PC-9 (cell line): ENCODE data around the gene CCNG1. TPM values are rescaled to one million over a fixed set of nuclear protein-coding genes. Genes with fewer than 3 reads are reported as not detected.
"Not testable (repeated sequence)": the region's sequence is repeated elsewhere in the genome, so short reads cannot be mapped to it uniquely, and the experiment has no call there.

Source experiments
- BruUV-seq: library from RNA; stranded (reverse); fragments of 400-500 nt; replicated peaks from 2 replicates; lab custom pipeline; 2021; lab: Mats Ljungman, UMichigan
- CTCF ChIA-PET: fragments of 300-600 bp; sonication (Branson Sonifier 250); formaldehyde crosslinking; loops from one replicate; lab custom pipeline; 2022; ENCODE audit warnings: antibody characterized with exemption; lab: Charles Lee
- POLR2A ChIA-PET: fragments of 300-600 bp; sonication (Branson Sonifier 250); formaldehyde crosslinking; loops from one replicate; lab custom pipeline; 2022; ENCODE audit warnings: antibody characterized with exemption; ENCODE audit not compliant: unreplicated experiment; lab: Charles Lee
- DNase-seq, 2 experiments: peaks; one replicate each; pipeline versions ENCODE4 v3.0.0 to v3.0.0-alpha.2; 2015 to 2022; ENCODE audit warnings: mixed read lengths in 1 of 2
- H2AFZ ChIP-seq: fragments of 200-600 bp; sonication (generic); 2 replicates; pipeline ENCODE4 v1.8.1; 2017; ENCODE audit warnings: antibody characterized with exemption
- H3F3A ChIP-seq: fragments of 200-600 bp; sonication (generic); 2 replicates; pipeline ENCODE4 v1.8.1; 2017; ENCODE audit warnings: antibody characterized with exemption, mild to moderate bottlenecking, low read depth; ENCODE audit not compliant: insufficient read depth
- H3K27ac ChIP-seq: fragments of 200-600 bp; sonication (generic); 2 replicates; pipeline ENCODE4 v1.6.1; 2016; ENCODE audit warnings: mixed run types
- H3K27me3 ChIP-seq: fragments of 200-600 bp; sonication (generic); 2 replicates; pipeline ENCODE4 v1.6.1; 2016; ENCODE audit warnings: low read depth, mixed run types; ENCODE audit not compliant: insufficient read depth
- H3K36me3 ChIP-seq: fragments of 200-600 bp; sonication (generic); 2 replicates; pipeline ENCODE4 v1.6.1; 2016; ENCODE audit warnings: low read depth, mixed run types
- H3K4me1 ChIP-seq: fragments of 200-600 bp; sonication (generic); replicated peaks from 2 replicates; pipeline ENCODE4 v1.6.1; 2016; ENCODE audit warnings: mixed run types; ENCODE audit not compliant: insufficient read depth
- H3K4me2 ChIP-seq: fragments of 200-600 bp; sonication (generic); 2 replicates; pipeline ENCODE4 v1.6.1; 2017; ENCODE audit warnings: mixed run types
- H3K4me3 ChIP-seq: fragments of 200-600 bp; sonication (generic); 2 replicates; pipeline ENCODE4 v1.6.1; 2016; ENCODE audit warnings: mixed run types
- H3K79me2 ChIP-seq: fragments of 200-600 bp; sonication (generic); 2 replicates; pipeline ENCODE4 v1.6.1; 2017; ENCODE audit warnings: low read depth, mixed run types
- H3K9me2 ChIP-seq: fragments of 200-600 bp; sonication (generic); 2 replicates; pipeline ENCODE4 v1.8.1; 2017; ENCODE audit warnings: mild to moderate bottlenecking; ENCODE audit not compliant: insufficient read depth
- H3K9me3 ChIP-seq: fragments of 200-600 bp; sonication (generic); 2 replicates; pipeline ENCODE4 v1.8.1; 2016; ENCODE audit warnings: low read depth; ENCODE audit not compliant: insufficient read depth
- H4K20me1 ChIP-seq: fragments of 200-600 bp; sonication (generic); 2 replicates; pipeline ENCODE4 v1.8.1; 2017; ENCODE audit not compliant: insufficient read depth
- EZH2 ChIP-seq: fragments of 200-600 bp; sonication (generic); IDR thresholded peaks from 2 replicates; pipeline ENCODE4 v1.8.0; 2017; ENCODE audit warnings: antibody characterized with exemption, low read depth
- intact Hi-C: fragments of 100-400 bp; cut with micrococcal nuclease; formaldehyde crosslinking; loops from one replicate; pipeline ENCODE4 v1.10.0; 2022; ENCODE audit not compliant: unreplicated experiment
- total RNA-seq: library from RNA; stranded (reverse); gene quantifications from 2 replicates; pipeline ENCODE4 v1.2.3, GENCODE V29; 2021
- TF ChIP-seq, protein P1 (sequence below): fragments of 200-600 bp; sonication (generic); conservative IDR thresholded peaks from 2 replicates; pipeline ENCODE4 v1.6.1; 2017; ENCODE audit warnings: mixed run types, antibody characterized with exemption, mild to moderate bottlenecking, moderate library complexity

CCNG1 gene
- total RNA-seq, 1 experiment from 2014 or later, result 112 TPM

DNA sequence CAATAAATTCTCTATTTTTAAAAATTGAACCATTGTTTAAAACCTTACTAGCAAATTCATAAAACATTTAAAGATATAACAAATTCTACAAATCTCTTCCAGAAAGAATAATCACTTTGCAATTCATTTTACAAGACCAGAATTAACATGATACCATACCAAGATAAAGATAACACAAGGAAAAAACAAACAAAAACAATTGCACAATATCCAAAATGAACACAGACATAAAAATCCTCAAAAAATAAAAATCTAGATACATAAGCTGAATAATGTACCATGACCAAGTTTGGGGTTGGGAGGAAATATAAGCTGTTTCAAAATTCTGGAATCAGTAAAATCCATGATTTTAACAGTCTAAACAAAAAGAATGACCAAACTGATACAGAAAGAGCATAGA lies 11.1 kb downstream of the CCNG1 start:
- Histone ChIP-seq H3K27me3 (no peaks in the 10 kb centered on the region), H3K36me3 (peaks cover 40% of the 10 kb centered on the region), H3K4me3 (no peak overlapping the region), H3K9me2 (no peaks in the 10 kb centered on the region), H3K79me2 (no peaks in the 10 kb centered on the region), H4K20me1 (no peaks in the 10 kb centered on the region; the same call in 1 of the 2 replicates), H3K9me3 (no peaks in the 10 kb centered on the region), H3K27ac (no peak overlapping the region), H2AFZ (no peak overlapping the region), H3F3A (peaks cover 4% of the 10 kb centered on the region; the same call in 1 of the 2 replicates), H3K4me1 (no peaks in the 10 kb centered on the region), H3K4me2 (no peak overlapping the region)
- BruUV-seq, result no TSS peak
- ChIA-PET CTCF (no interaction called here), POLR2A (no interaction called here)
- no peak for TF ChIP-seq EZH2
- TF ChIP-seq, protein P1, sequence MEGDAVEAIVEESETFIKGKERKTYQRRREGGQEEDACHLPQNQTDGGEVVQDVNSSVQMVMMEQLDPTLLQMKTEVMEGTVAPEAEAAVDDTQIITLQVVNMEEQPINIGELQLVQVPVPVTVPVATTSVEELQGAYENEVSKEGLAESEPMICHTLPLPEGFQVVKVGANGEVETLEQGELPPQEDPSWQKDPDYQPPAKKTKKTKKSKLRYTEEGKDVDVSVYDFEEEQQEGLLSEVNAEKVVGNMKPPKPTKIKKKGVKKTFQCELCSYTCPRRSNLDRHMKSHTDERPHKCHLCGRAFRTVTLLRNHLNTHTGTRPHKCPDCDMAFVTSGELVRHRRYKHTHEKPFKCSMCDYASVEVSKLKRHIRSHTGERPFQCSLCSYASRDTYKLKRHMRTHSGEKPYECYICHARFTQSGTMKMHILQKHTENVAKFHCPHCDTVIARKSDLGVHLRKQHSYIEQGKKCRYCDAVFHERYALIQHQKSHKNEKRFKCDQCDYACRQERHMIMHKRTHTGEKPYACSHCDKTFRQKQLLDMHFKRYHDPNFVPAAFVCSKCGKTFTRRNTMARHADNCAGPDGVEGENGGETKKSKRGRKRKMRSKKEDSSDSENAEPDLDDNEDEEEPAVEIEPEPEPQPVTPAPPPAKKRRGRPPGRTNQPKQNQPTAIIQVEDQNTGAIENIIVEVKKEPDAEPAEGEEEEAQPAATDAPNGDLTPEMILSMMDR, result no peak
- intact Hi-C loops, result no loop called here
- no peak for DNase-seq

DNA sequence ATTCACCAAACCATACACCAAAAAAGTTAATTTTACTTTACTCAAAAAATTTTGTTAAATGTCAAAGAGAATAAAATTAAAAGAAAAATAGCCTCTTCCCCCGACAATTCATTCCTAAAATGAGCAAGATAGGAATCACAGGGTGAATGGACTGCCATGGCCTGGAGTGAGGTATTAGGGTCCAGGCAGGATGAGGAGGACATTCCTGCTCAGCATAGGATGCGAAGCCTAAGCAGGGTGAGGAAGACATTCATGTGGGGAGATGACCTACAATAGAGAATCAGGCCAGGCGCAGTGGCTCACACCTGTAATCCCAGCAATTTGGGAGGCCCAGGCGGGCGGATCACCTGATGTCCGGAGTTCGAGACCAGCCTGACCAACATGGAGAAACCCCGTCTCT lies 14.1 kb downstream of the CCNG1 start:
- H3K79me2 ChIP-seq, result no peaks in the 10 kb centered on the region; the same call in 1 of the 2 replicates
- POLR2A ChIA-PET, result no interaction called here
- H3K9me2 ChIP-seq, result no peaks in the 10 kb centered on the region
- peaks cover 13% of the 10 kb centered on the region; the same call in 1 of the 2 replicates for H3F3A ChIP-seq
- TF ChIP-seq EZH2, result no peak
- TF ChIP-seq, protein P1, result no peak
- no peaks in the 10 kb centered on the region for H3K4me1 ChIP-seq
- H3K36me3 ChIP-seq, result peaks cover 32% of the 10 kb centered on the region
- intact Hi-C loops, result no loop called here
- no peaks in the 10 kb centered on the region for H3K27me3 ChIP-seq
- H4K20me1 ChIP-seq, result no peaks in the 10 kb centered on the region
- no peak overlapping the region for H2AFZ ChIP-seq
- no peaks in the 10 kb centered on the region for H3K9me3 ChIP-seq
- H3K27ac ChIP-seq, result no peak overlapping the region
- DNase-seq, result no peak
- CTCF ChIA-PET, result no interaction called here
- no peak overlapping the region for H3K4me3 ChIP-seq
- no peak overlapping the region for H3K4me2 ChIP-seq
- no TSS peak for BruUV-seq

DNA sequence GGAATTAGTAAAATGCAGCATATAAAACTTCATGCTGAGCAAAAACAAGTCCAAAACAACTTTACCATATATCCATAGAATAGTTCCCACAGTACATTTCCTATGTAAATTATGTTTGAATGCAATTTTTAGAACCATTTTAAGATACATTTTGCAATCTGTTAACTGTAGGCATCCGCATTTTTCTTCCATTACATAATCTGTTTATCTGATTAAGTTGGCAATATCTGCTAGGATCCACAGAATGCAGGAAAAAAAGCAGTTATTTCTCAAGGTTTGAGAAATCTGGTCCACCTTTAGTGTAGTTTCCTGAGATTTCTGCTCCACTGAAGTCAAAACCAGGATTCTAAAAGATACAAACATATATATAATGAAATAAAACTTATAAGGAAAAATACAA lies 16.3 kb downstream of the CCNG1 start:
- H3K4me3 ChIP-seq, result no peak overlapping the region
- peaks cover 13% of the 10 kb centered on the region; the same call in 1 of the 2 replicates for H3F3A ChIP-seq
- BruUV-seq, result no TSS peak
- no peak overlapping the region for H3K4me2 ChIP-seq
- no peaks in the 10 kb centered on the region for H3K27me3 ChIP-seq
- peaks cover 20% of the 10 kb centered on the region for H3K79me2 ChIP-seq
- CTCF ChIA-PET, result no interaction called here
- no peak for TF ChIP-seq EZH2
- TF ChIP-seq, protein P1, result no peak
- POLR2A ChIA-PET, result interaction anchor here (0.7 kb wide), 1 partner anchor 12 kb away, joined by 3 read pairs; no protein-coding TSS in a partner anchor
- peaks cover 26% of the 10 kb centered on the region for H3K36me3 ChIP-seq
- H3K27ac ChIP-seq, result no peak overlapping the region
- no peaks in the 10 kb centered on the region for H4K20me1 ChIP-seq
- no peaks in the 10 kb centered on the region for H3K9me2 ChIP-seq
- H3K4me1 ChIP-seq, result peaks cover 12% of the 10 kb centered on the region
- intact Hi-C loops, result no loop called here
- H3K9me3 ChIP-seq, result no peaks in the 10 kb centered on the region
- DNase-seq, result no peak
- no peak overlapping the region for H2AFZ ChIP-seq

DNA sequence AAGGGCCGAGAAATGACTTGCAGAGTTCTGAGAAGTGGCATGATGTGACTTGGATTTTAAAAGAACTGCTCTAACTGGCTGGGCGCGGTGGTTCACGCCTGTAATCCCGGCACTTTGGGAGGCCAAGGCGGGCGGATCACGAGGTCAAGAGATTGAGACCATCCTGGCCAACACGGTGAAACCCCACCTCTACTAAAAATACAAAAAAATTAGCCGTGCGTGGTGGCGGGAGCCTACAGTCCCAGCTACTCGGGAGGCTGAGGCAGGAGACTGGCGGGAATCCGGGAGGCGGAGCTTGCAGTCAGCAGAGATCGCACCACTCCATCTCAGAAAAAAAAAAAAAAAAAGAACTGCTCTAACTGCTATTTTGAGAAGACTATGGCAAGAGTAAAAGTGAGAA lies 18.0 kb downstream of the CCNG1 start:
- H2AFZ ChIP-seq, CTCF ChIA-PET, H3K4me2 ChIP-seq, H4K20me1 ChIP-seq, H3K27me3 ChIP-seq, H3K27ac ChIP-seq, intact Hi-C loops, BruUV-seq, DNase-seq, H3K4me3 ChIP-seq, POLR2A ChIA-PET, H3K9me2 ChIP-seq, H3K9me3 ChIP-seq: not testable (repeated sequence)
- Histone ChIP-seq H3K79me2 (peaks cover 29% of the 10 kb centered on the region), H3K36me3 (peaks cover 26% of the 10 kb centered on the region), H3K4me1 (peaks cover 12% of the 10 kb centered on the region), H3F3A (peaks cover 18% of the 10 kb centered on the region)
